HG03575 (cell line): ENCODE data around the gene ANAPC10.

Experiments used
- ATAC-seq: cut with Tn5 transposase; IDR thresholded peaks from one replicate; pipeline ENCODE4 v1.9.1; 2021; ENCODE audit not compliant: unreplicated experiment, insufficient number of reproducible peaks, low FRiP score; ENCODE audit errors: extremely low read depth

The ANAPC10 gene

DNA sequence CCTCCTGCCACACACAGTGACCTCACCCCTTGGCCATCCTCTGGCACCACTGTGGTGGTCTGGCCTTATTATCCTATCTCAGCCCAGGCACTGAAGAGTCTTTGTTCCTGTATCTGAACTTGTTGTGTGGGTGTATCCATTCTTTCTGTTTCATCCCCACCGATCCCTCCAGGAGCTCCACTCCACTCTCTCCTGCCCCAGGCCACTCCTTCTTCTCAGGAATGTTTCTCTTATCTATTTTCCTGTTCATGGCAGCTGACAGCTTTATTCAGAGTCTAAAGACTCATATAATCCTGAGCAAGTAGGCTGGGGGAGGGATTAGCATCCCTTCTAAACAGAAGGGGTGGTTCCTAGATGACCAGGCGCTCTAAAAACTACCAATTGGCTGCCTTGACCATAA, 150.0 kb downstream of the ANAPC10 start:
- no peak for ATAC-seq
